ENCODE measurements around the gene ECHDC1.

- TF ChIP-seq CTCF (IDR thresholded peaks at IDR 0.05; ENCODE audit: insufficient read depth, low read depth, low read length) (no peak), EZH2 (IDR thresholded peaks at IDR 0.05; ENCODE audit: insufficient read depth, low read length) (no peak)
Measured at GRCh38 chr6:127381384-127381783, 38.0 kb upstream of the ECHDC1 start.
